Ishikawa (cell line): Measurements from ENCODE around the gene NDUFS3.

ENCODE experiments used
- EP300 ChIP-seq: IDR thresholded peaks from 2 replicates; pipeline ENCODE4 v1.6.1; 2012; ENCODE audit warnings: borderline replicate concordance
- RAD21 ChIP-seq: IDR thresholded peaks from 2 replicates; pipeline ENCODE4 v1.6.1; 2012; ENCODE audit warnings: low read depth
- ZBTB7A ChIP-seq: IDR thresholded peaks from 2 replicates; pipeline ENCODE4 v1.6.1; 2012; ENCODE audit warnings: low read depth
- TF ChIP-seq, protein P1 (sequence below): IDR thresholded peaks from 2 replicates; pipeline ENCODE4 v1.6.1; 2012; ENCODE audit warnings: low read depth, mild to moderate bottlenecking

DNA sequence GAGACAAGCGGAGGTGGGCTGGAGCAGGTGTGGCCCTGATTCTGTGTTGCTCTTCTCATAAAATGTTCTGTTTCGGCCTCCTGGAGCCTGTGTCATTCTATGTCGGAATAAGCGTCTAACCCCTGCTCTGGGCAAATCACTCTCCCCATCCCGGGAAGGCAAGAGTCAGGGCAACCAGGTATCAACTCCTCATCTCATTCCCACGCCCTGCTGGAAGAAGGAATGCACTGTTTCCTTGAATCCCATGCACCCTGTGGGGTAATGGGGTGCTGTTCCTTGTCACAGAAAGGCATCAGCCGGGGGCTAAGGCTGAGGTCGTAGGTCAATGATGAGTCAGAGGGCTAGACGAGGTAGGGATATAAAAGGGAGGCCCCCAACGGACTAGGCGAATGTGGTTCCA, 10.2 kb downstream of the NDUFS3 start:
- no peak for TF ChIP-seq ZBTB7A
- TF ChIP-seq EP300: no peak
- TF ChIP-seq, protein P1, sequence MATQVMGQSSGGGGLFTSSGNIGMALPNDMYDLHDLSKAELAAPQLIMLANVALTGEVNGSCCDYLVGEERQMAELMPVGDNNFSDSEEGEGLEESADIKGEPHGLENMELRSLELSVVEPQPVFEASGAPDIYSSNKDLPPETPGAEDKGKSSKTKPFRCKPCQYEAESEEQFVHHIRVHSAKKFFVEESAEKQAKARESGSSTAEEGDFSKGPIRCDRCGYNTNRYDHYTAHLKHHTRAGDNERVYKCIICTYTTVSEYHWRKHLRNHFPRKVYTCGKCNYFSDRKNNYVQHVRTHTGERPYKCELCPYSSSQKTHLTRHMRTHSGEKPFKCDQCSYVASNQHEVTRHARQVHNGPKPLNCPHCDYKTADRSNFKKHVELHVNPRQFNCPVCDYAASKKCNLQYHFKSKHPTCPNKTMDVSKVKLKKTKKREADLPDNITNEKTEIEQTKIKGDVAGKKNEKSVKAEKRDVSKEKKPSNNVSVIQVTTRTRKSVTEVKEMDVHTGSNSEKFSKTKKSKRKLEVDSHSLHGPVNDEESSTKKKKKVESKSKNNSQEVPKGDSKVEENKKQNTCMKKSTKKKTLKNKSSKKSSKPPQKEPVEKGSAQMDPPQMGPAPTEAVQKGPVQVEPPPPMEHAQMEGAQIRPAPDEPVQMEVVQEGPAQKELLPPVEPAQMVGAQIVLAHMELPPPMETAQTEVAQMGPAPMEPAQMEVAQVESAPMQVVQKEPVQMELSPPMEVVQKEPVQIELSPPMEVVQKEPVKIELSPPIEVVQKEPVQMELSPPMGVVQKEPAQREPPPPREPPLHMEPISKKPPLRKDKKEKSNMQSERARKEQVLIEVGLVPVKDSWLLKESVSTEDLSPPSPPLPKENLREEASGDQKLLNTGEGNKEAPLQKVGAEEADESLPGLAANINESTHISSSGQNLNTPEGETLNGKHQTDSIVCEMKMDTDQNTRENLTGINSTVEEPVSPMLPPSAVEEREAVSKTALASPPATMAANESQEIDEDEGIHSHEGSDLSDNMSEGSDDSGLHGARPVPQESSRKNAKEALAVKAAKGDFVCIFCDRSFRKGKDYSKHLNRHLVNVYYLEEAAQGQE: no peak
- TF ChIP-seq RAD21: no peak
